Activated naive CD4-positive, alpha-beta T cell treated with anti-CD3 and anti-CD28 coated beads, Interleukin-2, amount 50 U/mL, for 24 hours (primary cell): Measurements from ENCODE around the gene TYROBP.

ENCODE experiments used
- H3K27ac Mint-ChIP-seq: one replicate; pipeline ENCODE4 v1.8.0; 2021; ENCODE audit warnings: mild to moderate bottlenecking, mixed read lengths
- H3K27me3 Mint-ChIP-seq: one replicate; pipeline ENCODE4 v1.8.0; 2021; ENCODE audit warnings: mixed read lengths
- H3K36me3 Mint-ChIP-seq: one replicate; pipeline ENCODE4 v1.8.0; 2021; ENCODE audit warnings: mixed read lengths
- H3K4me1 Mint-ChIP-seq: one replicate; pipeline ENCODE4 v1.8.0; 2021; ENCODE audit warnings: mixed read lengths
- H3K4me3 Mint-ChIP-seq: one replicate; pipeline ENCODE4 v1.8.0; 2021; ENCODE audit warnings: mild to moderate bottlenecking, mixed read lengths
- H3K9me3 Mint-ChIP-seq: one replicate; pipeline ENCODE4 v1.8.0; 2021; ENCODE audit warnings: mixed read lengths

TYROBP gene

GRCh38 chr19:35937345-35938281, 29.5 kb upstream of the TYROBP start:
- Mint-ChIP-seq H3K36me3 (peaks cover 7% of the 10 kb centered on the region), H3K4me1 (peaks cover 25% of the 10 kb centered on the region), H3K27ac (peak overlapping the region; percentile 23), H3K4me3 (peak overlapping the region; percentile 79), H3K27me3 (no peaks in the 10 kb centered on the region), H3K9me3 (no peaks in the 10 kb centered on the region)

DNA sequence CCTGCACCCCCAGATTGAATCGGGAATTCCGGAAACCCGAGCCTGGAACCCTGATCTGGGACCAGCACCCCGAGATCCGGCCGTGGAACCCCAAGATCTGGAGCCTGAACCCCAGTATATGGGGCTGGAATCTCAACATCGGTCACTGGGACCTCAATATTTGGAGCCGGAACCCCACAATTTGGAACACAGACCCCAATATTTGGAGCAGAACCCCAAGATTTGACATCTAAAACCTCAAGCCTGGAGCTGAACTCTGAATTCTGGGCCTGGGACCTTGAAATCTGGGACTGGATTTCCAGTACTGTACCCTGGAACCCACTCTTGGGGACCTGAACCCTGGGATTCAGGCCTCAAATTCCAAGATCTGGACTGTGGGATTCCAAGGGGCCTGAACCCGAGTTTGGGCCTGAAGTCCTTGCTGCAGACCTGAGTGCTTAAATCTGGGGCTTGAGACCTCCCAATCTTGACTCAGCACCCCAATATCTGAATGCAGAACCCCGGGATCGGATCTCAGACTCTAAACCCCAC, 28.7 kb upstream of the TYROBP start:
- H3K9me3 Mint-ChIP-seq, result no peaks in the 10 kb centered on the region
- H3K36me3 Mint-ChIP-seq, result peaks cover 7% of the 10 kb centered on the region
- H3K27ac Mint-ChIP-seq, result peak overlapping the region; percentile 23
- H3K27me3 Mint-ChIP-seq, result no peaks in the 10 kb centered on the region
- H3K4me3 Mint-ChIP-seq, result peak overlapping the region; percentile 79
- H3K4me1 Mint-ChIP-seq, result peaks cover 29% of the 10 kb centered on the region

- H3K4me3 Mint-ChIP-seq, result peak within 1 kb of the TSS; percentile 90
- H3K27ac Mint-ChIP-seq, result peak within 1 kb of the TSS; percentile 67
- no peaks in the 10 kb centered on the region for H3K27me3 Mint-ChIP-seq
- peaks cover 7% of the 10 kb centered on the region for H3K36me3 Mint-ChIP-seq
- no peaks in the 10 kb centered on the region for H3K9me3 Mint-ChIP-seq
- peaks cover 32% of the 10 kb centered on the region for H3K4me1 Mint-ChIP-seq
Observed at GRCh38 chr19:35935911-35936737, 28.0 kb upstream of the TYROBP start, which contains the start of gene LRFN3. LRFN3 (plus strand) TSS chr19:35936374; CDS start chr19:35939426, 3,052 bp downstream.

DNA sequence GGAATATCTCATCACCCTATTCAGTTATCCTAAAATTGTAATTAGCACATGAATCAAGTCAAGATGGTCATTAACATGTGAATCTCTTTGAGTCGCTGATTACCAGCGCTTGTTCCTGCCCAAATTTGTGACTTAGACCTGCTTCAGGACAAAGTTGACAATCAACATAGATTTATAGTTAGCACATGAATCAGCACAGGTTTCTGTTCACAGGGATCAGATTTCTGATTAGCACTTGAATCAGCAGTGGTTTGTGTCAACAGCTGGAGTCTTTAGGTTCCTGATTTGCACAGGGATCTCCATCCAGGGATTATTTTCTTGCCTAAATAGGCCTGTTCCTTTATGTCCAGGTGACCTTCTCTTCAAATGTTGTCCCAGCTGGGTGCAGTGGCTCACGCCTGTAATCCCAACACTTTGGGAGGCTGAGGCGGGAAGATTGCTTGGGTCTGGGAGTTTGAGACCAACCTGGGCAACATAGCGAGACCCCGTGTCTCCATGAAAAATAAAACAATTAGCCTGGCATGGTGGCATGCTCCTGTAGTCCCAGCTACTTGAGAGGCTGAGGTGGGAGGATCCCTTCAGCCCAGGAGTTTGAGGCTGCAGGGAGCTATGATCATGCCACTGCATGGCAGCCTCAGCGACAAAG, 24.3 kb upstream of the TYROBP start:
- Mint-ChIP-seq H3K27ac (no peak overlapping the region), H3K27me3 (no peaks in the 10 kb centered on the region), H3K4me1 (peaks cover 35% of the 10 kb centered on the region), H3K36me3 (no peaks in the 10 kb centered on the region), H3K4me3 (no peak overlapping the region), H3K9me3 (no peaks in the 10 kb centered on the region)

GRCh38 chr19:35931874-35932202, 23.7 kb upstream of the TYROBP start:
- H3K36me3 Mint-ChIP-seq, result no peaks in the 10 kb centered on the region
- peak overlapping the region; percentile 57 for H3K4me3 Mint-ChIP-seq
- H3K4me1 Mint-ChIP-seq, result peaks cover 35% of the 10 kb centered on the region
- H3K9me3 Mint-ChIP-seq, result no peaks in the 10 kb centered on the region
- H3K27me3 Mint-ChIP-seq, result no peaks in the 10 kb centered on the region
- H3K27ac Mint-ChIP-seq, result no peak overlapping the region

- H3K27me3 Mint-ChIP-seq, result no peaks in the 10 kb centered on the region
- no peaks in the 10 kb centered on the region for H3K36me3 Mint-ChIP-seq
- H3K9me3 Mint-ChIP-seq, result no peaks in the 10 kb centered on the region
- peak overlapping the region; percentile 89 for H3K4me3 Mint-ChIP-seq
- H3K27ac Mint-ChIP-seq, result peak overlapping the region; percentile 89
- peaks cover 38% of the 10 kb centered on the region for H3K4me1 Mint-ChIP-seq
Observed at GRCh38 chr19:35931161-35931873, 23.2 kb upstream of the TYROBP start.

DNA sequence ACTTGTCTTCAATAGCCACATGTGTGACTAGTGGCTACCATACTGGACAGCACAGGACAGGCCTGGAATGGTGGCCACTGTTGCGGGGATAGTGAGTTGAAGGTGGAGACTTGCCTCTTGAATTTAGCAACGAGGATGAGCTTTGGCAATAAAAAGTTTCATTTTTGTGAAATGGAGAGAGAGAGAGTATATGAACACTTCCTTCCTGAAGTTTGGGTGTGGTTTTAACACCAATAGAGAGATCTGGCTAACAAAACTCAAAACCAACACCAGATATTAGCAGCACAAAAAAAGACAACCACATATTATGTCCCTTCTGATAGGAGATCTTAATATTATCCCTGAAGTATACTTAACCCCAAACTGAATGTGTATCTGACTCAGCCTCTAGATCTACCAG, 21.8 kb upstream of the TYROBP start:
- Mint-ChIP-seq H3K27ac (peak overlapping the region; percentile 87), H3K27me3 (no peaks in the 10 kb centered on the region), H3K36me3 (peaks cover 4% of the 10 kb centered on the region), H3K4me3 (peak overlapping the region; percentile 55), H3K4me1 (peaks cover 32% of the 10 kb centered on the region), H3K9me3 (peaks cover 10% of the 10 kb centered on the region)

DNA sequence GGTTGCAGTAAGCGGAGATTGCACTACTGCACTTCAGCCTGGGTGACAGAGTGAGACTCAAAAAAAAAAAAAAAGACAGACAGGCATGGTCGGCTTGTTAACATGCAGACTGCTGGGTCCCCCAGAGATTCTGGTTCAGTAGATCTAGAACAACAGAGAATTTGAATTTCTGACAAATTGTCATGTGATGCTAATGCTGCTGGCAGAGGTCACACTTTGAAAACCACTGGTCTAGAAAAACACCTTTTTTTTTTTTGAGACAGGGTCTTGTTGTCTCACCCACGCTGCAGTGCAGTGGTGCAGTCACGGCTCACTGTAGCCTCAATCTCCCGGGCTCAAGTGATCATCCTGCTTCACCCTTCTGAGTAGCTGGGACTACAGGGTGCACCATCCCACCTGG, 20.4 kb upstream of the TYROBP start:
- H3K27me3 Mint-ChIP-seq, result no peaks in the 10 kb centered on the region
- H3K27ac Mint-ChIP-seq, result no peak overlapping the region
- no peak overlapping the region for H3K4me3 Mint-ChIP-seq
- H3K36me3 Mint-ChIP-seq, result peaks cover 4% of the 10 kb centered on the region
- H3K4me1 Mint-ChIP-seq, result peaks cover 32% of the 10 kb centered on the region
- H3K9me3 Mint-ChIP-seq, result peaks cover 10% of the 10 kb centered on the region

DNA sequence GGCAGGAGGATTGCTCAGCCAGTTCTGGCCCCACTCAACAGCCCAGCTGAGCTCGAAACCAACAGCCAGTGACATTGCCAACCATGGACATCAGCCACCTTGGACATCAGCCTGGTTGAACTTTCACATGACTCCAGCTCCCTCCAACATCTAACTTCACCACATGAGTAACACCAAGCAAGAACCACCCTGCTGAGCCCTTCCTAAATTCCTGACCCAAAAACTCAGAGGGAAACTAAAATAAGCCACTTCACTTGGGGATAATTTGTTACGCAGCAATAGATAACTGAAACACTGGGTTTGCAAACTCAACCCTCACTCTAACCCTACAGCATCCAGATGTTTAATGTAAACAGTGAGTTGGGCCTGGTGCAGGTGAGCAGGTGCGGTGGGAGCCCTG, 17.4 kb upstream of the TYROBP start:
- Mint-ChIP-seq H3K4me3 (no peak overlapping the region), H3K36me3 (peaks cover 4% of the 10 kb centered on the region), H3K4me1 (peaks cover 21% of the 10 kb centered on the region), H3K27ac (no peak overlapping the region), H3K9me3 (peaks cover 10% of the 10 kb centered on the region), H3K27me3 (no peaks in the 10 kb centered on the region)

GRCh38 chr19:35921012-35921411, 12.9 kb upstream of the TYROBP start:
- Mint-ChIP-seq H3K4me3 (no peak overlapping the region), H3K9me3 (peaks cover 8% of the 10 kb centered on the region), H3K27ac (no peak overlapping the region), H3K36me3 (peaks cover 3% of the 10 kb centered on the region), H3K27me3 (no peaks in the 10 kb centered on the region), H3K4me1 (no peaks in the 10 kb centered on the region)

DNA sequence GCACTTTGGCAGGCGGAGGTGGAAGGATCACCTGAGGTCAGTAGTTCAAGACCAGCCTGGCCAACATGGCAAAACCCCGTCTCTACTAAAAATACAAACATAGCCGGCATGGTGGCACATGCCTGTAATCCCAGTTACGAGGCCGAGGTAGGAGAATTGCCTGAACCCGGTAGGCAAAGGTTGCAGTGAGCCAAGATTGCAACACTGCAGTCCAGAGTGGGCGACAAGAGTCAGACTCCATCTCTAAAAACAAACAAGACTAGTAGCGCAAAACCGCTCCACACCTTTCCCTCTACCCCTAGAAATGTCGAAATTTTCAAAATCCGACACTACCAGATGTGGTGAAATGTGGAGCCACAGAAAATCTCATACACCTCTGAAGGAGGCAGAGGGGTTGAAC, 11.2 kb upstream of the TYROBP start:
- Mint-ChIP-seq H3K27ac (no peak overlapping the region), H3K36me3 (no peaks in the 10 kb centered on the region), H3K4me1 (no peaks in the 10 kb centered on the region), H3K9me3 (no peaks in the 10 kb centered on the region), H3K27me3 (no peaks in the 10 kb centered on the region), H3K4me3 (no peak overlapping the region)

- no peaks in the 10 kb centered on the region for H3K9me3 Mint-ChIP-seq
- H3K4me1 Mint-ChIP-seq, result peaks cover 11% of the 10 kb centered on the region
- no peak overlapping the region for H3K27ac Mint-ChIP-seq
- no peaks in the 10 kb centered on the region for H3K36me3 Mint-ChIP-seq
- no peaks in the 10 kb centered on the region for H3K27me3 Mint-ChIP-seq
- H3K4me3 Mint-ChIP-seq, result no peak overlapping the region
Observed at GRCh38 chr19:35915443-35915842, 7.3 kb upstream of the TYROBP start.

DNA sequence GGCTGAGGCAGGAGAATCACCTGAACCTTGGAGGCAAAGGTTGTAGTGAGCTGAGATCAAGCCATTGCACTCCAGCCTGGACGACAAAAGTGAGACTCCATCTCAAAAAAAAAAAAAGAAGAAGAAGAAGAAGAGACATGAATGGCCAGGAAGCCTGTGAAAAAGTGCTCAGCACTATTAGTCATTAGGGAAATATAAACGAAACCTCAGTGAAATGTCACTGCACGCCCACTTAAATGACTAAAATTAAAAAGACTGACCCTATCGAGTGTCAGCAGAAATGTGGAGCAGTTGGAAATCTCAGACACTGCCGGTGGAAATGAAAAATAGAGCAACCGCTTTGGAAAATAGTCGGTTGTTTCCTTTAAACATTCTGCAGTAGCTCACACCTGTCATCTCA, 5.5 kb upstream of the TYROBP start:
- Mint-ChIP-seq H3K9me3 (no peaks in the 10 kb centered on the region), H3K4me1 (peaks cover 21% of the 10 kb centered on the region), H3K4me3 (no peak overlapping the region), H3K36me3 (no peaks in the 10 kb centered on the region), H3K27me3 (no peaks in the 10 kb centered on the region), H3K27ac (no peak overlapping the region)

DNA sequence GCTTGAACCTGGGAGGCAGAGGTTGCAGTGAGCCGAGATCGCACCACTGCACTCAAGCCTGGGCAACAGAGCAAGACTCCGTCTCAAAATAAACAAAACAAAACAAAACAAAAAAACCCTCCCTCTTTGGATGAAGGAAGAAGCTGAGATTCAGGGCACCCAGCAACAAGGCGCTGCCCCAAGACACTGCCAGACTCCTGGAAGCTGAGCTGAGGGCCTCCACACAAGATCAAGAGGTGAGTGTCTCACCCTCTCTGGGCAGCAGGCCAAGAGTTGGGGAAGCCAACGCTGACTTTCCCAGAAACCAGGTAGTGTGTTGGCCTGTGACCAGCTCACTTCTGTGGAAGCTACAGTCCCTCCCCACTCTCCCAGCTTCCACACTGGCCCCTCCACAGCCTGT, 3.7 kb upstream of the TYROBP start:
- H3K9me3 Mint-ChIP-seq, result no peaks in the 10 kb centered on the region
- no peak overlapping the region for H3K4me3 Mint-ChIP-seq
- H3K4me1 Mint-ChIP-seq, result peaks cover 25% of the 10 kb centered on the region
- no peak overlapping the region for H3K27ac Mint-ChIP-seq
- no peaks in the 10 kb centered on the region for H3K27me3 Mint-ChIP-seq
- no peaks in the 10 kb centered on the region for H3K36me3 Mint-ChIP-seq

GRCh38 chr19:35911173-35911572, 3.1 kb upstream of the TYROBP start:
- Mint-ChIP-seq H3K4me1 (peaks cover 26% of the 10 kb centered on the region), H3K27ac (peak overlapping the region; percentile 70)

More at GRCh38 chr19:35911173-35911572, 3.1 kb upstream of the TYROBP start:
- no peaks in the 10 kb centered on the region for H3K9me3 Mint-ChIP-seq
- no peaks in the 10 kb centered on the region for H3K27me3 Mint-ChIP-seq
- H3K36me3 Mint-ChIP-seq, result no peaks in the 10 kb centered on the region
- no peak overlapping the region for H3K4me3 Mint-ChIP-seq
